Astrocyte (in vitro differentiated cells and primary cell): Measurements from ENCODE around the gene LDLRAD4. TPM values are rescaled to one million over a fixed set of nuclear protein-coding genes. Genes with fewer than 3 reads are reported as not detected.
"Not testable (repeated sequence)": the region's sequence is repeated elsewhere in the genome, so short reads cannot be mapped to it uniquely, and the experiment has no call there.

ENCODE experiments used
- DNase-seq: peaks from one replicate; pipeline ENCODE4 v3.0.0-alpha.2; 2010; ENCODE audit warnings: low read depth
- FAIRE-seq: peaks from 2 replicates; lab custom pipeline; 2011; peaks lifted over from hg19 to GRCh38; lab: Jason Lieb, UNC
- H2AFZ ChIP-seq: 2 replicates; pipeline ENCODE4 v1.6.0; 2012; ENCODE audit warnings: low read depth, low read length, inconsistent platforms
- H3K27ac ChIP-seq: 2 replicates; pipeline ENCODE4 v1.5.1; 2011; ENCODE audit warnings: low read depth, low read length, inconsistent platforms
- H3K27me3 ChIP-seq: 2 replicates; pipeline ENCODE4 v1.6.0; 2011; ENCODE audit warnings: low read length, inconsistent platforms; ENCODE audit not compliant: insufficient read depth
- H3K36me3 ChIP-seq: 2 replicates; pipeline ENCODE4 v1.5.1; 2011; ENCODE audit warnings: low read length, inconsistent platforms; ENCODE audit not compliant: insufficient read depth
- H3K4me1 ChIP-seq: 2 replicates; pipeline ENCODE4 v1.5.1; 2011; ENCODE audit warnings: low read length, inconsistent platforms; ENCODE audit not compliant: insufficient read depth
- H3K4me2 ChIP-seq: 2 replicates; pipeline ENCODE4 v1.6.0; 2012; ENCODE audit warnings: low read length, inconsistent platforms
- H3K4me3 ChIP-seq: 2 replicates; pipeline ENCODE4 v1.5.1; 2011; ENCODE audit warnings: low read depth, mild to moderate bottlenecking, low read length, inconsistent platforms; ENCODE audit not compliant: insufficient read depth
- H3K79me2 ChIP-seq: 2 replicates; pipeline ENCODE4 v1.6.0; 2012; ENCODE audit warnings: mild to moderate bottlenecking, low read length, inconsistent platforms; ENCODE audit not compliant: insufficient read depth
- H3K9ac ChIP-seq: 2 replicates; pipeline ENCODE4 v1.6.0; 2012; ENCODE audit warnings: mild to moderate bottlenecking, low read length, inconsistent platforms
- H3K9me3 ChIP-seq: 2 replicates; pipeline ENCODE4 v1.5.1; 2012; ENCODE audit warnings: low read depth, mild to moderate bottlenecking, low read length, inconsistent platforms; ENCODE audit not compliant: insufficient read depth
- H4K20me1 ChIP-seq: 2 replicates; pipeline ENCODE4 v1.6.0; 2012; ENCODE audit warnings: low read length, inconsistent platforms; ENCODE audit not compliant: insufficient read depth
- H3K27ac Mint-ChIP-seq: one replicate; pipeline ENCODE4 v1.8.0; 2021; ENCODE audit warnings: mild to moderate bottlenecking, mixed read lengths; ENCODE audit not compliant: unreplicated experiment
- H3K27me3 Mint-ChIP-seq: one replicate; pipeline ENCODE4 v1.8.0; 2021; ENCODE audit warnings: low read depth, mixed read lengths; ENCODE audit not compliant: unreplicated experiment
- H3K36me3 Mint-ChIP-seq: one replicate; pipeline ENCODE4 v1.8.0; 2021; ENCODE audit warnings: low read depth, mixed read lengths; ENCODE audit not compliant: unreplicated experiment
- H3K4me1 Mint-ChIP-seq: one replicate; pipeline ENCODE4 v1.8.0; 2021; ENCODE audit warnings: low read depth, mixed read lengths; ENCODE audit not compliant: unreplicated experiment
- H3K4me3 Mint-ChIP-seq: one replicate; pipeline ENCODE4 v1.8.0; 2021; ENCODE audit warnings: mild to moderate bottlenecking, moderate library complexity, mixed read lengths; ENCODE audit not compliant: unreplicated experiment
- H3K9me3 Mint-ChIP-seq: one replicate; pipeline ENCODE4 v1.8.0; 2021; ENCODE audit warnings: mild to moderate bottlenecking, mixed read lengths; ENCODE audit not compliant: unreplicated experiment
- EZH2 ChIP-seq: IDR thresholded peaks from 2 replicates; pipeline ENCODE4 v1.6.1; 2012; ENCODE audit warnings: mild to moderate bottlenecking, low read length, inconsistent platforms; ENCODE audit not compliant: insufficient read depth
- total RNA-seq: library from RNA; stranded (reverse); gene quantifications from 2 replicates; pipeline ENCODE4 v1.2.1, GENCODE V29; 2021
- TF ChIP-seq, protein P1 (sequence below): IDR thresholded peaks from 2 replicates; pipeline ENCODE4 v1.5.1; 2011; ENCODE audit warnings: low read depth, mild to moderate bottlenecking, inconsistent platforms, low read length, moderate library complexity; ENCODE audit not compliant: insufficient read depth

Gene LDLRAD4
- total RNA-seq, 1 donor from 2014 or later, result 26.0 TPM

DNA sequence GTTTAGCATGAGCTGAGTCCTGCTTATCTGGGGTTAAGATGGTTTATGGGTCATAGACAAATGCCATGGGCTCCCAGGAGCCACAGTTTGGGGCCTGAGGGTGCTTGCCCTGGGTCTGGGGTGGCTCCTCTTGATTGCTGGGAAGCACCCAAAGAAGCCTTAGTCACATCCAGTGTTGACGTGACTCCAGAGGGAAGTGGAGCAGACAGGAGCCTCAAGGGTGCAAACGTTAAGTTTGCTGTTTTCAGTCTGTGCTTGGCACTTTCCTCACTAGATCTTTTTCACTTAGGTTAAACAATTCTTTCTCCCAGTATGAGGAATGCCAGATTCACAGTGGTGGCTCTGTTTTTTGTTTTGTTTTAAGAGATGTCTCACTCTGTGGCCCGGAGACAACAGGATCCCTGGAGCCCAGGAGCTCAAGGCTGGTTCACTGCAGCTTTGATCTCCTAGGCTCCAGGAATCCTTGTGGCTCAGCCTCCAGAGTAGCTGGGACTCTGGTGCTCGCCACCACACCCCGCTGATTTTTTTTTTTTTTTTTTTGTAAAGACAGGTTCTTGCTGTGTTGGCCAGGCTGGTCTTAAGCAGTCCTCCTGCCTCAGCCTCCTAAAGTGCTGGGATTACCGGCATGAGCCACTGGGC lies 256.5 kb downstream of the LDLRAD4 start:
- DNase-seq, result no peak
- Histone ChIP-seq H4K20me1 (no peaks in the 10 kb centered on the region), H2AFZ (no peak overlapping the region), H3K4me2 (no peak overlapping the region), H3K4me3 (no peak overlapping the region), H3K79me2 (no peaks in the 10 kb centered on the region), H3K4me1 (no peaks in the 10 kb centered on the region), H3K27me3 (no peaks in the 10 kb centered on the region), H3K27ac (no peak overlapping the region), H3K9me3 (no peaks in the 10 kb centered on the region), H3K36me3 (no peaks in the 10 kb centered on the region), H3K9ac (no peak overlapping the region)
- TF ChIP-seq, protein P1, sequence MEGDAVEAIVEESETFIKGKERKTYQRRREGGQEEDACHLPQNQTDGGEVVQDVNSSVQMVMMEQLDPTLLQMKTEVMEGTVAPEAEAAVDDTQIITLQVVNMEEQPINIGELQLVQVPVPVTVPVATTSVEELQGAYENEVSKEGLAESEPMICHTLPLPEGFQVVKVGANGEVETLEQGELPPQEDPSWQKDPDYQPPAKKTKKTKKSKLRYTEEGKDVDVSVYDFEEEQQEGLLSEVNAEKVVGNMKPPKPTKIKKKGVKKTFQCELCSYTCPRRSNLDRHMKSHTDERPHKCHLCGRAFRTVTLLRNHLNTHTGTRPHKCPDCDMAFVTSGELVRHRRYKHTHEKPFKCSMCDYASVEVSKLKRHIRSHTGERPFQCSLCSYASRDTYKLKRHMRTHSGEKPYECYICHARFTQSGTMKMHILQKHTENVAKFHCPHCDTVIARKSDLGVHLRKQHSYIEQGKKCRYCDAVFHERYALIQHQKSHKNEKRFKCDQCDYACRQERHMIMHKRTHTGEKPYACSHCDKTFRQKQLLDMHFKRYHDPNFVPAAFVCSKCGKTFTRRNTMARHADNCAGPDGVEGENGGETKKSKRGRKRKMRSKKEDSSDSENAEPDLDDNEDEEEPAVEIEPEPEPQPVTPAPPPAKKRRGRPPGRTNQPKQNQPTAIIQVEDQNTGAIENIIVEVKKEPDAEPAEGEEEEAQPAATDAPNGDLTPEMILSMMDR, result no peak
- TF ChIP-seq EZH2, result no peak
- peaks cover under 1% of the 10 kb centered on the region for H3K9me3 Mint-ChIP-seq
- H3K4me1 Mint-ChIP-seq, result peaks cover 24% of the 10 kb centered on the region
- no peak overlapping the region for H3K4me3 Mint-ChIP-seq
- no peak overlapping the region for H3K27ac Mint-ChIP-seq
- H3K27me3 Mint-ChIP-seq, result peaks cover 2% of the 10 kb centered on the region
- no peak for FAIRE-seq
- H3K36me3 Mint-ChIP-seq, result peaks cover 17% of the 10 kb centered on the region

DNA sequence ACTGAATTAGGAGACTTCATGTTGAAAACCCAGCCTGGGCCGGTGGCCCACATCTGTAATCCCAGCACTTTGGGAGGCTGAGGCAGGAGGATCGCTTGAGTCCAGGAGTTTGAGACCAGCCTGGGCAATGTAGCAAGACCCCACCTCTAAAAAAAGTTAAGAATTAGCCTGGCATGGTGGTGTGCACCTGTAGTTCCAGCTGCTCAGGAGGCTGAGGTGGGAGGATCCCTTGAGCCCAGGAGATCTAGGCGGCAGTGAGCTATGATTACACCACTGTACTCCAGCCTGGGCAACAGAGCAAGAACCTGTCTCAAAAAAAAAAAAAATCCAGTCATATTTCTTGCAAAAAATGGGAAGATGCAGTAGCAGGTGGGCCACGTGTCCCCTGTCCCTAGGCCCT lies 257.8 kb downstream of the LDLRAD4 start:
- H3K4me3 ChIP-seq, H3K27ac Mint-ChIP-seq, H3K9ac ChIP-seq, H3K27me3 Mint-ChIP-seq, H3K9me3 Mint-ChIP-seq, FAIRE-seq, H2AFZ ChIP-seq, H3K4me1 ChIP-seq, DNase-seq, H3K4me3 Mint-ChIP-seq, H3K27me3 ChIP-seq, H4K20me1 ChIP-seq, H3K9me3 ChIP-seq, H3K79me2 ChIP-seq, H3K27ac ChIP-seq, H3K4me2 ChIP-seq, H3K36me3 ChIP-seq: not testable (repeated sequence)
- Mint-ChIP-seq H3K4me1 (peaks cover 24% of the 10 kb centered on the region), H3K36me3 (peaks cover 20% of the 10 kb centered on the region)

DNA sequence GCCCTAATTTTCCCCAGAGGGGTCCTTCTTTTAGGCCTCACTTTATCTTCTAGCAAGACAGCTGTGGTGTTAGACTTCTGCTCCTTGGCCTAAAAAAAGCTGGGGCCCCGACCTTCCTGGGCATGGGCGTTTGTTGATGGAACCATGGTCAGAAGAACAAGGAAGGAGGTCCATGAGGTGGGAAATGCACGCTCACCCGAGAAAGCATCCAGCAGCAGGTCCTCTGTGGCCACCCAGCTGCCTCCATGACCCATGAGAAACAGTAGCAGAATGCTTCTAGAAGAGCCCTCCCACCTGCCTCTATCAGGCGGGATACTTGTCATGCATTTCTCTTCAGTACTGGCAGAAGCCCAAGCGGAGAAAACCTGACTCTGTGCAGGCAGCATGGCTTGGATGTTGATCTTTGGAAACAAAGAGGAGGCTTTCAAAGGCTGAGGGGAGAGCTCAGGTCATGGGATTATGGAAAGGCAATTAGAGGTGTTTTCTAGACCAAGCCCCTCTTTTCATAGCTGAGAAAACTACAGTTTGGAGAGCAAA lies 258.7 kb downstream of the LDLRAD4 start:
- Histone ChIP-seq H3K27ac (no peak overlapping the region), H3K4me3 (no peak overlapping the region), H4K20me1 (no peaks in the 10 kb centered on the region), H3K9ac (no peak overlapping the region), H3K27me3 (no peaks in the 10 kb centered on the region), H3K9me3 (no peaks in the 10 kb centered on the region), H2AFZ (no peak overlapping the region), H3K36me3 (no peaks in the 10 kb centered on the region), H3K4me1 (no peaks in the 10 kb centered on the region), H3K79me2 (no peaks in the 10 kb centered on the region), H3K4me2 (no peak overlapping the region)
- Mint-ChIP-seq H3K27ac (no peak overlapping the region), H3K4me1 (peaks cover 27% of the 10 kb centered on the region), H3K9me3 (peaks cover 5% of the 10 kb centered on the region), H3K27me3 (peaks cover 3% of the 10 kb centered on the region), H3K4me3 (no peak overlapping the region), H3K36me3 (peaks cover 24% of the 10 kb centered on the region)
- FAIRE-seq, result no peak
- no peak for DNase-seq
- TF ChIP-seq, protein P1, result no peak
- TF ChIP-seq EZH2, result no peak
